ENCODE measurements around the gene FAF1. TPM values are rescaled to one million over a fixed set of nuclear protein-coding genes. Genes with fewer than 3 reads are reported as not detected.

FAF1 gene
- total and polyA plus RNA-seq, 2 of the 8 experiments (the other 6 are each of a cell fraction or from before 2014, with no cell fraction given), result 10.8 to 65.9 TPM

- no peak for TF ChIP-seq SUZ12 (IDR thresholded peaks at IDR 0.05; ENCODE audit: low read length)
- TF ChIP-seq TEAD4 (IDR thresholded peaks at IDR 0.05; ENCODE audit: low read depth, low read length), result no peak
- no peak for TF ChIP-seq POLR2A (IDR thresholded peaks at IDR 0.05; ENCODE audit: control extremely low read depth in 1 of 2, low read depth in 2 of 2, low read length in 2 of 2)
Measured at GRCh38 chr1:50710099-50710498, 250.0 kb downstream of the FAF1 start (continued).

Data from H1 (cell line).